ENCODE measurements around the gene CFAP20DC.

The CFAP20DC gene

GRCh38 chr3:59040902-59041301 is 8.9 kb downstream of the CFAP20DC start:
- ChIA-PET POLR2A (ENCODE audit: low non-redundant PET) (no interaction called here), CTCF (no interaction called here)
- H3K27ac ChIP-seq, result no peak overlapping the region
- DNase-seq (ENCODE audit: low spot score), result no peak
- no peak for TF ChIP-seq CTCF (conservative IDR thresholded peaks at IDR 0.05; ENCODE audit: low read depth)

- no peak for TF ChIP-seq CTCF (conservative IDR thresholded peaks at IDR 0.05; ENCODE audit: low read depth)
- ChIA-PET POLR2A (ENCODE audit: low non-redundant PET) (no interaction called here), CTCF (interaction anchor here (0.6 kb wide), 1 partner anchor 811 kb away, joined by 9 read pairs; no protein-coding TSS in a partner anchor)
- H3K27ac ChIP-seq, result no peak overlapping the region
- DNase-seq (ENCODE audit: low spot score), result no peak
Measured at GRCh38 chr3:59027607-59028006, 22.2 kb downstream of the CFAP20DC start.

GRCh38 chr3:59023612-59024011 is 26.2 kb downstream of the CFAP20DC start:
- ChIA-PET CTCF (no interaction called here), POLR2A (ENCODE audit: low non-redundant PET) (no interaction called here)
- no peak overlapping the region for H3K27ac ChIP-seq
- TF ChIP-seq CTCF (conservative IDR thresholded peaks at IDR 0.05; ENCODE audit: low read depth), result no peak
- no peak for DNase-seq (ENCODE audit: low spot score)

- DNase-seq (ENCODE audit: low spot score), result no peak
- TF ChIP-seq CTCF (conservative IDR thresholded peaks at IDR 0.05; ENCODE audit: low read depth), result no peak
- no peak overlapping the region for H3K27ac ChIP-seq
- ChIA-PET POLR2A (ENCODE audit: low non-redundant PET) (no interaction called here), CTCF (no interaction called here)
Measured at GRCh38 chr3:59017617-59017984, 32.2 kb downstream of the CFAP20DC start.

- CTCF ChIA-PET, result no interaction called here
- POLR2A ChIA-PET (ENCODE audit: low non-redundant PET), result no interaction called here
- no peak for DNase-seq (ENCODE audit: low spot score)
- no peak overlapping the region for H3K27ac ChIP-seq
- TF ChIP-seq CTCF (conservative IDR thresholded peaks at IDR 0.05; ENCODE audit: low read depth), result no peak
Measured at GRCh38 chr3:59016930-59017616, 32.8 kb downstream of the CFAP20DC start.

- no peak overlapping the region for H3K27ac ChIP-seq
- ChIA-PET CTCF (interaction anchor here (0.8 kb wide), 1 partner anchor 96 kb away, joined by 3 read pairs; no protein-coding TSS in a partner anchor), POLR2A (ENCODE audit: low non-redundant PET) (no interaction called here)
- TF ChIP-seq CTCF (conservative IDR thresholded peaks at IDR 0.05; ENCODE audit: low read depth), result no peak
- no peak for DNase-seq (ENCODE audit: low spot score)
Measured at GRCh38 chr3:59013611-59014010, 36.2 kb downstream of the CFAP20DC start.

Measured in RWPE1 (cell line).